SU-DHL-6 (cell line): ENCODE data around the gene COCH.

Experiments used
- H2AFZ ChIP-seq: fragments of 200-600 bp; sonication (generic); 2 replicates; pipeline ENCODE4 v1.6.1; 2014; ENCODE audit warnings: low read depth, mild to moderate bottlenecking, moderate library complexity, mixed read lengths, antibody characterized with exemption, low read length; ENCODE audit not compliant: severe bottlenecking
- H3F3A ChIP-seq: fragments of 200-600 bp; shearing (Covaris generic); 2 replicates; pipeline ENCODE4 v1.6.0; 2016; ENCODE audit warnings: antibody characterized with exemption, mild to moderate bottlenecking; ENCODE audit not compliant: insufficient read depth
- H3K27ac ChIP-seq: fragments of 200-600 bp; sonication (generic); 2 replicates; pipeline ENCODE4 v1.5.1; 2016; ENCODE audit warnings: low read depth, mild to moderate bottlenecking, low read length, moderate library complexity, mixed read lengths
- H3K27me3 ChIP-seq: fragments of 200-600 bp; sonication (generic), shearing (Covaris generic); 2 replicates; pipeline ENCODE4 v1.6.0; 2014; ENCODE audit warnings: mild to moderate bottlenecking, low read length
- H3K36me3 ChIP-seq: fragments of 200-600 bp; sonication (generic); 2 replicates; pipeline ENCODE4 v1.6.1; 2014; ENCODE audit warnings: mild to moderate bottlenecking, low read length, mixed read lengths
- H3K4me2 ChIP-seq: fragments of 300-600, 200-600 bp; shearing (Covaris generic), sonication (generic); 2 replicates; pipeline ENCODE4 v1.6.0; 2014; ENCODE audit warnings: low read length, low read depth, mild to moderate bottlenecking; ENCODE audit not compliant: poor library complexity, severe bottlenecking
- H3K4me3 ChIP-seq: fragments of 200-600 bp; sonication (generic); 2 replicates; pipeline ENCODE4 v1.5.1; 2014; ENCODE audit warnings: antibody characterized with exemption, low read length, mild to moderate bottlenecking, mixed read lengths; ENCODE audit not compliant: insufficient read depth, poor library complexity, severe bottlenecking
- H3K79me2 ChIP-seq: fragments of 200-600 bp; sonication (generic); 2 replicates; pipeline ENCODE4 v1.6.1; 2014; ENCODE audit warnings: mild to moderate bottlenecking, low read length, moderate library complexity; ENCODE audit not compliant: insufficient read depth
- H3K9ac ChIP-seq: fragments of 200-600 bp; sonication (generic); 2 replicates; pipeline ENCODE4 v1.7.0; 2014; ENCODE audit warnings: mild to moderate bottlenecking, low read length
- H3K9me2 ChIP-seq: fragments of 200-600 bp; sonication (generic); replicated peaks from 2 replicates; pipeline ENCODE4 v1.6.1; 2014; ENCODE audit warnings: low read length; ENCODE audit not compliant: insufficient read depth
- H3K9me3 ChIP-seq: fragments of 200-600 bp; sonication (generic); 2 replicates; pipeline ENCODE4 v1.6.1; 2014; ENCODE audit warnings: low read length, mixed read lengths; ENCODE audit not compliant: insufficient read depth
- H4K20me1 ChIP-seq: fragments of 200-600 bp; sonication (generic); 2 replicates; pipeline ENCODE4 v1.6.1; 2014; ENCODE audit warnings: low read depth, mild to moderate bottlenecking, antibody characterized with exemption, low read length, moderate library complexity, mixed read lengths
- EZH2phosphoT487 ChIP-seq: fragments of 200-600 bp; sonication (generic), shearing (Covaris generic); conservative IDR thresholded peaks from 2 replicates; pipeline ENCODE4 v1.6.1; 2018; ENCODE audit warnings: mild to moderate bottlenecking, antibody characterized with exemption, low read length, moderate library complexity, mixed read lengths
- TF ChIP-seq, protein P1 (sequence below): fragments of 200-600 bp; sonication (generic); IDR thresholded peaks from one replicate; pipeline ENCODE4 v1.5.1; 2017; ENCODE audit warnings: antibody characterized with exemption, mild to moderate bottlenecking, low read length, moderate library complexity; ENCODE audit not compliant: insufficient read depth, poor library complexity, severe bottlenecking

COCH gene

DNA sequence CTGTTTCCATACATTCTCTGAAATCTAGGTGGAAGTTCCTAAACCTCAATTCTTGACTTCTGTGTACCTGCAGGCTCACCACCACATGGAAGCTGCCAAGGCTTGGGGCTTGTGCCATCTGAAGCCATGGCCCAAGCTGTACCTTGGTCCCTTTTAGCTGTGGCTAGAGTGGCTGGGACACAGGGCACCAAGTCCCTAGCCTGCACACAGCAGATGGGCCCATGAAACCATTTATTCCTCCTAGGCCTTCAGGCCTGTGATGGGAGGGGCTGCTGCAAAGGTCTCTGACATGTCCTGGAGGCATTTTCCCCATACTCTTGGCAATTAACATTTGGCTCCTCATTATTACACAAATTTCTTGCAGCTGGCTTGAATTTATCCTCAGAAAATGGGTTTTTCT, 40.0 kb upstream of the COCH start:
- H3F3A ChIP-seq = no peaks in the 10 kb centered on the region
- no peaks in the 10 kb centered on the region for H3K27me3 ChIP-seq

DNA sequence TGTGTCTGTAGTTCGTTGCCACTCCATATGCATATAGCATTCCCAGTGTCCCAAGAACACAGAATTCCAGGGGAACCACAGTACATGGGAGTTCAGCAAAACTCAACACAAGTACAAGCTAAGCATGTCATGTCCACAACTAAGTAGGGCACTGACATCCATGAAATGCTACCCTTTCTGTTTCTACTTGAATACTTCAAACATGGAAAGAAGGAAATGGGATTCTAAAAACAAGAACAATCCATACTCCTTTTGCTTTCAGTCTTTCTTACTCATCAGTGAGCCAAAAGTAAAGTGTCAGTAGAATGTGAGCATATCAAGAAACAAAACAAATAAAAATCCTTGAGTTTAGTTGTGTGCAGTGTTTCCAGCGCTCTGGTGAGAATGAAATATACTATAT, 36.0 kb upstream of the COCH start:
- Histone ChIP-seq H3K79me2 (no peaks in the 10 kb centered on the region), H3K9me3 (peaks cover 9% of the 10 kb centered on the region; the same call in 1 of the 2 replicates), H3F3A (no peaks in the 10 kb centered on the region), H3K9me2 (no peaks in the 10 kb centered on the region), H3K4me2 (no peak overlapping the region), H3K9ac (no peak overlapping the region), H3K27ac (no peak overlapping the region), H3K4me3 (no peak overlapping the region), H4K20me1 (no peaks in the 10 kb centered on the region), H3K36me3 (no peaks in the 10 kb centered on the region), H3K27me3 (no peaks in the 10 kb centered on the region), H2AFZ (no peak overlapping the region)
- TF ChIP-seq EZH2phosphoT487 = no peak
- TF ChIP-seq, protein P1, sequence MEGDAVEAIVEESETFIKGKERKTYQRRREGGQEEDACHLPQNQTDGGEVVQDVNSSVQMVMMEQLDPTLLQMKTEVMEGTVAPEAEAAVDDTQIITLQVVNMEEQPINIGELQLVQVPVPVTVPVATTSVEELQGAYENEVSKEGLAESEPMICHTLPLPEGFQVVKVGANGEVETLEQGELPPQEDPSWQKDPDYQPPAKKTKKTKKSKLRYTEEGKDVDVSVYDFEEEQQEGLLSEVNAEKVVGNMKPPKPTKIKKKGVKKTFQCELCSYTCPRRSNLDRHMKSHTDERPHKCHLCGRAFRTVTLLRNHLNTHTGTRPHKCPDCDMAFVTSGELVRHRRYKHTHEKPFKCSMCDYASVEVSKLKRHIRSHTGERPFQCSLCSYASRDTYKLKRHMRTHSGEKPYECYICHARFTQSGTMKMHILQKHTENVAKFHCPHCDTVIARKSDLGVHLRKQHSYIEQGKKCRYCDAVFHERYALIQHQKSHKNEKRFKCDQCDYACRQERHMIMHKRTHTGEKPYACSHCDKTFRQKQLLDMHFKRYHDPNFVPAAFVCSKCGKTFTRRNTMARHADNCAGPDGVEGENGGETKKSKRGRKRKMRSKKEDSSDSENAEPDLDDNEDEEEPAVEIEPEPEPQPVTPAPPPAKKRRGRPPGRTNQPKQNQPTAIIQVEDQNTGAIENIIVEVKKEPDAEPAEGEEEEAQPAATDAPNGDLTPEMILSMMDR = no peak

More for the DNA sequence above, 40.0 kb upstream of the COCH start:
- TF ChIP-seq, protein P1 = no peak
- no peak for TF ChIP-seq EZH2phosphoT487
- Histone ChIP-seq H3K9me2 (no peaks in the 10 kb centered on the region), H3K4me3 (no peak overlapping the region), H2AFZ (no peak overlapping the region), H3K4me2 (no peak overlapping the region), H3K9me3 (peaks cover 9% of the 10 kb centered on the region; the same call in 1 of the 2 replicates), H3K9ac (no peak overlapping the region), H3K79me2 (no peaks in the 10 kb centered on the region), H3K27ac (no peak overlapping the region), H4K20me1 (no peaks in the 10 kb centered on the region), H3K36me3 (no peaks in the 10 kb centered on the region)

DNA sequence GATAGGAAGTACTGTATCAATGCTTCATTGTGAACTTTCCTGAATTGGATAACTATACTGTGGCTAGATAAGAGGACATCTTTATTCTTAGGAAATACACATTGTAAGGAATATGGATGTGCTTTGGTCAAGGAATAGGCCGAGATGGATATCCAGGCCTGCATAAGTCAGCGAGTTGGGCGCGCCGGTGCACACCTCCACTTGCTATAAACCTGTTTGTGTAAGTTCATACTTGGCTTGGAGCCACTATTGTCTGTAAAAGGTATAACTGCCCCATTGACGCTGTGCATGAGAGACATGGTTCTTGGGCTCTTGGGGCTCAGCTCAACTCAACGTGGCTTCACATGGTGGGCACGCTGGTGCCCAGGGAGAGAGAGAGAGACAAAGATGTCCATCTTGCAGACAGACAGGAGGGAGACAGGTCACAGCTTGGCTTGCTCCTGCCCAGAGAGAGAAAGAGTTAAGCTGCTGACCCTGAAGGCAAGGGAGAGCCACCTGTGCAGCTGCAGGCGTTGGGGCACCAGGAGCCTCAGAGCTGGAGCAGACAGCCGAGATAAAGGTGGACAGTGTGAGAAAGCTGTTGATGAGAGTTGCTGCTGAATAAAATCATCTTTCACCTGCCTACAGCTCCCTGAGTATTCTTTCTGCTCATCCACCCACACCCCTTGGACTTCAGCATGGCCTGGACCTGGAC, 34.1 kb upstream of the COCH start:
- Histone ChIP-seq H3K9ac (no peak overlapping the region), H3K36me3 (no peaks in the 10 kb centered on the region), H3K4me2 (no peak overlapping the region), H3K27ac (no peak overlapping the region), H3K9me3 (no peaks in the 10 kb centered on the region), H3K79me2 (no peaks in the 10 kb centered on the region), H3K27me3 (no peaks in the 10 kb centered on the region), H3K9me2 (no peaks in the 10 kb centered on the region), H3F3A (no peaks in the 10 kb centered on the region), H3K4me3 (no peak overlapping the region), H4K20me1 (no peaks in the 10 kb centered on the region), H2AFZ (no peak overlapping the region)
- TF ChIP-seq, protein P1 = no peak
- TF ChIP-seq EZH2phosphoT487 = no peak
